Smooth muscle cell of the coronary artery (primary cell): ENCODE measurements around the gene CHRNB4. TPM values are rescaled to one million over a fixed set of nuclear protein-coding genes. Genes with fewer than 3 reads are reported as not detected.

Experiments used
- total RNA-seq: library from RNA; depleted of rRNA; stranded (reverse); fragments of >200 nt; gene quantifications from 2 replicates; pipeline ENCODE4 v1.2.3, GENCODE V29; 2014; ENCODE audit warnings: low replicate concordance

CHRNB4 gene
- not detected in 2 replicates for total RNA-seq

GRCh38 chr15:78641102-78641748 lies at the start of gene CHRNB4:
CHRNB4 (minus strand) TSS chr15:78641210; CDS start chr15:78641133, 77 bp downstream.

GRCh38 chr15:78620527-78621421 lies 20.2 kb downstream of the CHRNB4 start, which contains the start of gene CHRNA3:
CHRNA3 (minus strand) TSS chr15:78620996; CDS start chr15:78620794, 202 bp downstream.

Other genes starting within 250 kb of the CHRNB4 start
- gene IREB2, start 203.0 kb downstream of the CHRNB4 start, total RNA-seq: 13.3 and 15.9 TPM in 2 replicates
- 0.70 and 2.9 TPM in 2 replicates for gene HYKK, start 133.6 kb downstream of the CHRNB4 start, total RNA-seq
- 61.3 and 157 TPM in 2 replicates for gene PSMA4, start 100.8 kb downstream of the CHRNB4 start, total RNA-seq
- 0.12 and 0.53 TPM in 2 replicates for gene CHRNA5, start 75.7 kb downstream of the CHRNB4 start, total RNA-seq
- gene CHRNA3, start 20.2 kb downstream of the CHRNB4 start, total RNA-seq: not detected in 2 replicates
- gene ADAMTS7, start 170.3 kb upstream of the CHRNB4 start, total RNA-seq: 2.9 and 8.9 TPM in 2 replicates
- gene MORF4L1, start 231.7 kb upstream of the CHRNB4 start, total RNA-seq: 194 and 348 TPM in 2 replicates